ENCODE data around the gene MYRFL. TPM values are rescaled to one million over a fixed set of nuclear protein-coding genes. Genes with fewer than 3 reads are reported as not detected.

MYRFL gene
- total RNA-seq, 2 donors from 2014 or later: not detected

DNA sequence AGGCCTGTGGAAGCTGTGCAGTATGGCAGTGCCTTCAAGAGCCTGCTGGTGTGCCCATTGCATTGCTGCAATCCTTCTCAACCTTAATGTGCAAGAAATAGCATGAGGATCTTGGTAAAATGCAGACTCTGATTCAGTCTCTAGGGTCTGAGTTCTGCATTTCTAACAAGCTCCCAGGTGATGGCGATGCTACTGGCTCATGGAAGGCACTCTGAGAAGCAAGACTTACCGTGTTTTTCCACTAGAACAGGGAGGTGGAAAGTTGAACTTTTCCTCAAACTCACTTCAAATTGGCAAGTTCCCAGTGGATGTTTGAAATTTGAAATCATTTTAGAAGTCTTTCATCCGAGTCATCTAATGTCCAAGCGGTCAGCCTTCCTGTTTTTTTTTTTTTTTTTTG, 55.5 kb downstream of the MYRFL start:
- Histone ChIP-seq H3K4me1 (peaks cover 0 to 14% of the 10 kb centered on the region in 2 donors), H3K9me3 (no peaks in the 10 kb centered on the region), H3K27ac (no peak overlapping the region), H3K27me3 (no peaks in the 10 kb centered on the region), H3K36me3 (no peaks in the 10 kb centered on the region), H3K4me3 (no peak overlapping the region)
- TF ChIP-seq, protein P1, sequence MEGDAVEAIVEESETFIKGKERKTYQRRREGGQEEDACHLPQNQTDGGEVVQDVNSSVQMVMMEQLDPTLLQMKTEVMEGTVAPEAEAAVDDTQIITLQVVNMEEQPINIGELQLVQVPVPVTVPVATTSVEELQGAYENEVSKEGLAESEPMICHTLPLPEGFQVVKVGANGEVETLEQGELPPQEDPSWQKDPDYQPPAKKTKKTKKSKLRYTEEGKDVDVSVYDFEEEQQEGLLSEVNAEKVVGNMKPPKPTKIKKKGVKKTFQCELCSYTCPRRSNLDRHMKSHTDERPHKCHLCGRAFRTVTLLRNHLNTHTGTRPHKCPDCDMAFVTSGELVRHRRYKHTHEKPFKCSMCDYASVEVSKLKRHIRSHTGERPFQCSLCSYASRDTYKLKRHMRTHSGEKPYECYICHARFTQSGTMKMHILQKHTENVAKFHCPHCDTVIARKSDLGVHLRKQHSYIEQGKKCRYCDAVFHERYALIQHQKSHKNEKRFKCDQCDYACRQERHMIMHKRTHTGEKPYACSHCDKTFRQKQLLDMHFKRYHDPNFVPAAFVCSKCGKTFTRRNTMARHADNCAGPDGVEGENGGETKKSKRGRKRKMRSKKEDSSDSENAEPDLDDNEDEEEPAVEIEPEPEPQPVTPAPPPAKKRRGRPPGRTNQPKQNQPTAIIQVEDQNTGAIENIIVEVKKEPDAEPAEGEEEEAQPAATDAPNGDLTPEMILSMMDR (IDR thresholded peaks at IDR 0.05): no peak
- DNase-seq (ENCODE audit: low spot score): no peak

GRCh38 chr12:69881771-69882170, 56.7 kb downstream of the MYRFL start:
- Histone ChIP-seq H3K4me3 (no peak overlapping the region), H3K9me3 (no peaks in the 10 kb centered on the region)

GRCh38 chr12:69884386-69884785, 59.4 kb downstream of the MYRFL start:
- Histone ChIP-seq H3K36me3 (no peaks in the 10 kb centered on the region), H3K4me1 (peaks cover 0 to 8% of the 10 kb centered on the region in 2 donors), H3K27ac (no peak overlapping the region), H3K4me3 (no peak overlapping the region), H3K27me3 (no peaks in the 10 kb centered on the region), H3K9me3 (no peaks in the 10 kb centered on the region)
- TF ChIP-seq, protein P1 (IDR thresholded peaks at IDR 0.05): no peak
- no peak for DNase-seq (ENCODE audit: low spot score)

More at GRCh38 chr12:69881771-69882170, 56.7 kb downstream of the MYRFL start:
- TF ChIP-seq, protein P1 (IDR thresholded peaks at IDR 0.05): no peak
- H3K4me1 ChIP-seq: peaks cover 0 to 15% of the 10 kb centered on the region in 2 donors
- no peaks in the 10 kb centered on the region for H3K27me3 ChIP-seq
- H3K36me3 ChIP-seq: no peaks in the 10 kb centered on the region
- H3K27ac ChIP-seq: no peak overlapping the region
- no peak for DNase-seq (ENCODE audit: low spot score)

- H3K9me3 ChIP-seq: no peaks in the 10 kb centered on the region
- no peaks in the 10 kb centered on the region for H3K27me3 ChIP-seq
- no peaks in the 10 kb centered on the region for H3K36me3 ChIP-seq
- peaks cover 0 to 5% of the 10 kb centered on the region in 2 donors for H3K4me1 ChIP-seq
- TF ChIP-seq, protein P1 (IDR thresholded peaks at IDR 0.05): no peak
- H3K4me3 ChIP-seq: no peak overlapping the region
- DNase-seq (ENCODE audit: low spot score): no peak
- no peak overlapping the region for H3K27ac ChIP-seq
Measured at GRCh38 chr12:69885658-69886057, 60.6 kb downstream of the MYRFL start.

GRCh38 chr12:69886109-69886508, 61.1 kb downstream of the MYRFL start:
- Histone ChIP-seq H3K4me3 (no peak overlapping the region), H3K9me3 (no peaks in the 10 kb centered on the region), H3K27me3 (no peaks in the 10 kb centered on the region), H3K27ac (no peak overlapping the region), H3K36me3 (no peaks in the 10 kb centered on the region), H3K4me1 (peaks cover 0 to 5% of the 10 kb centered on the region in 2 donors)
- TF ChIP-seq, protein P1 (IDR thresholded peaks at IDR 0.05): no peak
- no peak for DNase-seq (ENCODE audit: low spot score)

GRCh38 chr12:69886715-69887114, 61.7 kb downstream of the MYRFL start:
- Histone ChIP-seq H3K36me3 (no peaks in the 10 kb centered on the region), H3K9me3 (no peaks in the 10 kb centered on the region), H3K27ac (no peak overlapping the region), H3K4me3 (no peak overlapping the region), H3K4me1 (peaks cover 0 to 5% of the 10 kb centered on the region in 2 donors), H3K27me3 (no peaks in the 10 kb centered on the region)
- TF ChIP-seq, protein P1 (IDR thresholded peaks at IDR 0.05): no peak
- no peak for DNase-seq (ENCODE audit: low spot score)
